ENCODE results near the gene NHERF2. TPM values are rescaled to one million over a fixed set of nuclear protein-coding genes. Genes with fewer than 3 reads are reported as not detected.
A peak's percentile ranks its signal among the peaks of the same experiment; 100 is the strongest.

NHERF2 gene
- total and polyA plus RNA-seq, 9 of the 15 experiments (the other 6 are each of a cell fraction or from before 2014, with no cell fraction given), result 0.15 to 42.0 (median 12.5) TPM

- Histone ChIP-seq H3K79me2 (ENCODE audit: control insufficient read depth, insufficient read depth, low read length) (peaks cover 25% of the 10 kb centered on the region), H3K4me3 (no peak overlapping the region), H3K4me2 (ENCODE audit: insufficient read depth, low read length) (no peak overlapping the region), H3K9ac (ENCODE audit: insufficient read depth in 1 of 2, low read depth in 2 of 2, low read length in 2 of 2) (0 out of 4 replicates have a peak overlapping the region, but pooled peaks of 1 of the 2 experiments have one; percentile 26), H3K9me3 (replicated peaks; ENCODE audit: control insufficient read depth, insufficient read depth, low read depth, low read length) (no peaks in the 10 kb centered on the region), H3K9me1 (ENCODE audit: control insufficient read depth, insufficient read depth, low read length) (peaks cover 3% of the 10 kb centered on the region), H3K27me3 (ENCODE audit: control insufficient read depth in 2 of 2, insufficient read depth in 2 of 2, low read length in 2 of 2) (no peaks in the 10 kb centered on the region), H3K36me3 (ENCODE audit: control insufficient read depth, insufficient read depth, low read length) (peaks cover 7% of the 10 kb centered on the region; the same call in 1 of the 3 replicates), H3K27ac (ENCODE audit: extremely low read depth, low read depth, low read length) (no peak overlapping the region), H2AFZ (ENCODE audit: low read depth, low read length) (no peak overlapping the region), H4K20me1 (replicated peaks; ENCODE audit: control insufficient read depth, insufficient read depth, low read length) (0 out of 2 replicates have a peak, but pooled peaks cover 7% of the 10 kb centered on the region), H3K4me1 (replicated peaks in 1 of 2; ENCODE audit: control insufficient read depth in 2 of 2, insufficient read depth in 2 of 2, low read length in 2 of 2) (peaks cover 25 to 86% of the 10 kb centered on the region in 2 experiments)
- in situ Hi-C loops (cut with MboI), result no loop called here
- ChIA-PET POLR2A (interaction anchor here (0.6 to 1.5 kb wide), 3 partner anchors 49 to 1087 kb away, joined by 3 to 6 read pairs (median 4); partner anchors contain the start of gene TRAF7), CTCF (ENCODE audit: low intra/inter-chr PET ratio) (no interaction called here)
- BruUV-seq (replicated peaks), result no TSS peak
- WGBS (ENCODE audit: insufficient coverage, low coverage, missing lambda C conversion rate), result 79% methylated on average over 8 of the region's 11 CpGs
- DNase-seq (ENCODE audit: extremely low read depth in 1 of 4, low spot score in 3 of 4), result no peak
- ATAC-seq, result no peak
- intact Hi-C loops (cut with micrococcal nuclease), result no loop called here
- no peak for FAIRE-seq
- TF ChIP-seq ZNF184 (CRISPR knock-in tag; IDR thresholded peaks at IDR 0.05) (no peak), HNRNPL (IDR thresholded peaks at IDR 0.05; ENCODE audit: low read depth, low read length) (no peak), BMI1 (IDR thresholded peaks at IDR 0.05; ENCODE audit: low read length) (no peak), ZNF79 (CRISPR knock-in tag; IDR thresholded peaks at IDR 0.05; ENCODE audit: low read depth) (no peak), RCOR1 (IDR thresholded peaks at IDR 0.05; ENCODE audit: borderline replicate concordance in 1 of 2, low read depth in 2 of 2, low read length in 2 of 2) (no peak), ZNF589 (CRISPR knock-in tag; IDR thresholded peaks at IDR 0.05; ENCODE audit: low read depth) (no peak), ZNF740 (CRISPR knock-in tag; IDR thresholded peaks at IDR 0.05) (no peak), ZNF740 (tag; IDR thresholded peaks at IDR 0.05) (no peak), NR2F6 (CRISPR knock-in tag; IDR thresholded peaks at IDR 0.05) (no peak), TFE3 (CRISPR knock-in tag; IDR thresholded peaks at IDR 0.05) (no peak), SAFB2 (IDR thresholded peaks at IDR 0.05; ENCODE audit: borderline replicate concordance, low read depth, low read length, severe bottlenecking) (no peak), MEF2D (tag; conservative IDR thresholded peaks at IDR 0.05; ENCODE audit: low read depth) (no peak)
These were observed 4.4 kb downstream of the NHERF2 start for GRCh38 chr16:2031081-2031577.

Data from K562 (cell line).